A673 (cell line): ENCODE results near the gene SMIM41.

Experiments
- EZH2 ChIP-seq: fragments of 200-600 bp; sonication (generic); IDR thresholded peaks from 2 replicates; pipeline ENCODE4 v1.6.1; 2017; ENCODE audit warnings: borderline replicate concordance, low read depth, mild to moderate bottlenecking, mixed read lengths, antibody characterized with exemption, low read length; ENCODE audit not compliant: poor library complexity, severe bottlenecking
- TF ChIP-seq, protein P1 (sequence below): fragments of 300-800, 200-600 bp; sonication (generic); conservative IDR thresholded peaks from 2 replicates; pipeline ENCODE4 v1.5.1; 2017; ENCODE audit warnings: low read depth, mild to moderate bottlenecking, antibody characterized with exemption, low read length, moderate library complexity, mixed read lengths

DNA sequence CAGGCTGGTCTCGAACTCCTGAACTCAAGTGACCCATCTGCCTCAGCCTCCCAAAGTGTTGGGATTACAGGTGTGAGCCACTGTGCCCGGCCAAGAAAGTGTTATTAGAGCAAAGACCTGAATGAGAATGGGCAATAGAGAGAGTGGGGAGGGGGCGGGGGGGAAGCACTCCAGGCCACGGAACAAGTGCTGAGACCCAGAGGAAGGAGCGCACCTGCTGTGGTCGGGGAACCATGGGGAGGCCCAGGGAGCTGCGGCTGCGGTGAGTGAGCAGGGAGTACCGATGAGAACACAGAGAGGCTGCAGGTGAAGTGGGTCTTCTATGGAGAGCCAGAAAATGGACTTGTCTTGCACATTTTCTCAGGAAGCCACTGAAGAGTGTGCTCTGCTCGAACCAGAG, 10.8 kb downstream of the SMIM41 start:
- TF ChIP-seq, protein P1, sequence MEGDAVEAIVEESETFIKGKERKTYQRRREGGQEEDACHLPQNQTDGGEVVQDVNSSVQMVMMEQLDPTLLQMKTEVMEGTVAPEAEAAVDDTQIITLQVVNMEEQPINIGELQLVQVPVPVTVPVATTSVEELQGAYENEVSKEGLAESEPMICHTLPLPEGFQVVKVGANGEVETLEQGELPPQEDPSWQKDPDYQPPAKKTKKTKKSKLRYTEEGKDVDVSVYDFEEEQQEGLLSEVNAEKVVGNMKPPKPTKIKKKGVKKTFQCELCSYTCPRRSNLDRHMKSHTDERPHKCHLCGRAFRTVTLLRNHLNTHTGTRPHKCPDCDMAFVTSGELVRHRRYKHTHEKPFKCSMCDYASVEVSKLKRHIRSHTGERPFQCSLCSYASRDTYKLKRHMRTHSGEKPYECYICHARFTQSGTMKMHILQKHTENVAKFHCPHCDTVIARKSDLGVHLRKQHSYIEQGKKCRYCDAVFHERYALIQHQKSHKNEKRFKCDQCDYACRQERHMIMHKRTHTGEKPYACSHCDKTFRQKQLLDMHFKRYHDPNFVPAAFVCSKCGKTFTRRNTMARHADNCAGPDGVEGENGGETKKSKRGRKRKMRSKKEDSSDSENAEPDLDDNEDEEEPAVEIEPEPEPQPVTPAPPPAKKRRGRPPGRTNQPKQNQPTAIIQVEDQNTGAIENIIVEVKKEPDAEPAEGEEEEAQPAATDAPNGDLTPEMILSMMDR = no peak
- TF ChIP-seq EZH2 = no peak
